Measurements from ENCODE around the gene GNAT3.

The GNAT3 gene

GRCh38 chr7:80412842-80413241 is 99.0 kb downstream of the GNAT3 start:
- Histone ChIP-seq H3K4me1 (ENCODE audit: control insufficient read depth, insufficient read depth, low read length) (no peaks in the 10 kb centered on the region), H3K27me3 (ENCODE audit: control insufficient read depth, insufficient read depth, low read length) (no peaks in the 10 kb centered on the region), H3K4me3 (ENCODE audit: low read depth, low read length) (no peak overlapping the region), H3K9ac (ENCODE audit: low read depth, low read length) (no peak overlapping the region), H3K36me3 (ENCODE audit: control insufficient read depth, insufficient read depth, low read length) (no peaks in the 10 kb centered on the region), H3K9me3 (ENCODE audit: control insufficient read depth, insufficient read depth, low read length) (no peaks in the 10 kb centered on the region)

- Histone ChIP-seq H3K27me3 (ENCODE audit: control insufficient read depth, insufficient read depth, low read length) (no peaks in the 10 kb centered on the region), H3K9me3 (ENCODE audit: control insufficient read depth, insufficient read depth, low read length) (no peaks in the 10 kb centered on the region), H3K4me3 (ENCODE audit: low read depth, low read length) (no peak overlapping the region), H3K4me1 (ENCODE audit: control insufficient read depth, insufficient read depth, low read length) (no peaks in the 10 kb centered on the region), H3K9ac (ENCODE audit: low read depth, low read length) (no peak overlapping the region), H3K36me3 (ENCODE audit: control insufficient read depth, insufficient read depth, low read length) (no peaks in the 10 kb centered on the region)
Observed at GRCh38 chr7:80411621-80412020, 100.2 kb downstream of the GNAT3 start.

GRCh38 chr7:80410081-80410480 is 101.8 kb downstream of the GNAT3 start:
- H3K27me3 ChIP-seq (ENCODE audit: control insufficient read depth, insufficient read depth, low read length), result no peaks in the 10 kb centered on the region
- no peak overlapping the region for H3K4me3 ChIP-seq (ENCODE audit: low read depth, low read length)
- H3K9ac ChIP-seq (ENCODE audit: low read depth, low read length), result no peak overlapping the region
- no peaks in the 10 kb centered on the region for H3K9me3 ChIP-seq (ENCODE audit: control insufficient read depth, insufficient read depth, low read length)
- no peaks in the 10 kb centered on the region for H3K4me1 ChIP-seq (ENCODE audit: control insufficient read depth, insufficient read depth, low read length)
- no peaks in the 10 kb centered on the region for H3K36me3 ChIP-seq (ENCODE audit: control insufficient read depth, insufficient read depth, low read length)
